Measurements from ENCODE around the gene RBL1.

GRCh38 chr20:37090407-37090806 lies 5.4 kb downstream of the RBL1 start:
- no peak for TF ChIP-seq CTCF (IDR thresholded peaks at IDR 0.05; ENCODE audit: low read depth, low read length)
- no peak for TF ChIP-seq MYC (IDR thresholded peaks at IDR 0.05; ENCODE audit: low read depth, low read length)
- no peak for TF ChIP-seq POLR2A (IDR thresholded peaks at IDR 0.05; ENCODE audit: extremely low read depth, insufficient read length)

Data from NB4 (cell line).